ENCODE data around the gene MIOX.

The MIOX gene

GRCh38 chr22:50485221-50486131 is 1.2 kb upstream of the MIOX start:
- peaks cover 17% of the 10 kb centered on the region for H3K27me3 ChIP-seq
- no peaks in the 10 kb centered on the region for H3K9me3 ChIP-seq
- H3K4me1 ChIP-seq: peaks cover 4% of the 10 kb centered on the region
- TF ChIP-seq, protein P1, sequence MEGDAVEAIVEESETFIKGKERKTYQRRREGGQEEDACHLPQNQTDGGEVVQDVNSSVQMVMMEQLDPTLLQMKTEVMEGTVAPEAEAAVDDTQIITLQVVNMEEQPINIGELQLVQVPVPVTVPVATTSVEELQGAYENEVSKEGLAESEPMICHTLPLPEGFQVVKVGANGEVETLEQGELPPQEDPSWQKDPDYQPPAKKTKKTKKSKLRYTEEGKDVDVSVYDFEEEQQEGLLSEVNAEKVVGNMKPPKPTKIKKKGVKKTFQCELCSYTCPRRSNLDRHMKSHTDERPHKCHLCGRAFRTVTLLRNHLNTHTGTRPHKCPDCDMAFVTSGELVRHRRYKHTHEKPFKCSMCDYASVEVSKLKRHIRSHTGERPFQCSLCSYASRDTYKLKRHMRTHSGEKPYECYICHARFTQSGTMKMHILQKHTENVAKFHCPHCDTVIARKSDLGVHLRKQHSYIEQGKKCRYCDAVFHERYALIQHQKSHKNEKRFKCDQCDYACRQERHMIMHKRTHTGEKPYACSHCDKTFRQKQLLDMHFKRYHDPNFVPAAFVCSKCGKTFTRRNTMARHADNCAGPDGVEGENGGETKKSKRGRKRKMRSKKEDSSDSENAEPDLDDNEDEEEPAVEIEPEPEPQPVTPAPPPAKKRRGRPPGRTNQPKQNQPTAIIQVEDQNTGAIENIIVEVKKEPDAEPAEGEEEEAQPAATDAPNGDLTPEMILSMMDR (IDR thresholded peaks at IDR 0.05; ENCODE audit: low read depth, low read length): peak; percentile 15; the same call in 1 of the 2 replicates
- H3K36me3 ChIP-seq: no peaks in the 10 kb centered on the region
- peak; percentile 79 for DNase-seq
- no peak overlapping the region for H3K4me3 ChIP-seq (ENCODE audit: low read depth, low read length)

DNA sequence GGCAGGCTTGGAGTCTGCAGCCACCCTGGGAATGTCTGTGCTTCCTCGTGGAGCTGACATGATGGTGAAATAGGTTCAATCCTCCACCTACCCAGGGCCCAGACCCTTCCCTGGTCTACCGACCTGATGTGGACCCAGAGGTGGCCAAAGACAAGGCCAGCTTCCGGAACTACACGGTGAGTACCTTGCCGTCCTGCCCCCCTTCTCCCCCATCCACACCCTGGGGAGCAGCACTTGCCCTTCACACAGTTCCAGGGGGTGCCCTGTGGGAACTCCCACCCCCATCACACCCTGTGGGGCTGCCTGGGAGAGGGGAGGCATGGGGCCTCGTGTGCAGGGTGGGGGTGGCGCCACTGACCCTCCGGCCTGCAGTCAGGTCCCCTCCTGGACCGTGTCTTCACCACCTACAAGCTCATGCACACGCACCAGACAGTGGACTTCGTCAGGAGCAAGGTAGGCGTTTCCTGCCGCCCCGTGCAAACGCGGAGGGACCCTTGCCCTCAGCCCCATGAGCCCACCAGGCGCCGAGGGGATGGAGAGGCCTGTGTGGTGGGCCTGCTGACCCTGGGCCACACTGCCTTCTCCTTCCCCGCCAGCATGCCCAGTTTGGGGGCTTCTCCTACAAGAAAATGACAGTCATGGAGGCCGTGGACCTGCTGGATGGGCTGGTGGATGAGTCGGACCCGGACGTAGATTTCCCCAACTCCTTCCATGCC is 789 bp downstream of the MIOX start:
- H3K36me3 ChIP-seq: no peaks in the 10 kb centered on the region
- H3K4me3 ChIP-seq (ENCODE audit: low read depth, low read length): no peak overlapping the region
- no peaks in the 10 kb centered on the region for H3K9me3 ChIP-seq
- H3K4me1 ChIP-seq: peaks cover 4% of the 10 kb centered on the region
- TF ChIP-seq, protein P1 (IDR thresholded peaks at IDR 0.05; ENCODE audit: low read depth, low read length): no peak
- peak; percentile 6 for DNase-seq
- no peaks in the 10 kb centered on the region for H3K27me3 ChIP-seq

- Histone ChIP-seq H3K36me3 (no peaks in the 10 kb centered on the region), H3K4me3 (ENCODE audit: low read depth, low read length) (no peak overlapping the region), H3K4me1 (peaks cover 4% of the 10 kb centered on the region), H3K9me3 (no peaks in the 10 kb centered on the region), H3K27me3 (no peaks in the 10 kb centered on the region)
- TF ChIP-seq, protein P1 (IDR thresholded peaks at IDR 0.05; ENCODE audit: low read depth, low read length): no peak
- DNase-seq: no peak
These were observed 1.5 kb downstream of the MIOX start for GRCh38 chr22:50488006-50488677.

DNA sequence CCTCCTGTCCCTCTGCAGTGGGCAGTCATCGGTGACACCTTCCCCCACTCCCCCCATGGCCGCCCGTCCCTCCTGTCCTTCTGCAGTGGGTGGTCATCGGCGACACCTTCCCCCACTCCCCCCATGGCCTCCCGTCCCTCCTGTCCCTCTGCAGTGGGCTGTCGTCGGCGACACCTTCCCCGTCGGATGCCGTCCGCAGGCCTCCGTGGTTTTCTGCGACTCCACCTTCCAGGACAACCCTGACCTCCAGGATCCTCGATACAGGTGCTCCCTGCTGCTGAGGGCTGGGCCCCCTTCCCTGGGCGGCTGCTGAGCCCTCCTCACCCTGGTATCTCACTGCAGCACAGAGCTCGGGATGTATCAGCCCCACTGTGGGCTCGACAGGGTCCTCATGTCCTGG is 2.2 kb downstream of the MIOX start:
- Histone ChIP-seq H3K36me3 (no peaks in the 10 kb centered on the region), H3K4me1 (peaks cover 4% of the 10 kb centered on the region), H3K27me3 (no peaks in the 10 kb centered on the region), H3K9me3 (no peaks in the 10 kb centered on the region), H3K4me3 (ENCODE audit: low read depth, low read length) (no peak overlapping the region)
- no peak for DNase-seq
- TF ChIP-seq, protein P1 (IDR thresholded peaks at IDR 0.05; ENCODE audit: low read depth, low read length): no peak

- no peaks in the 10 kb centered on the region for H3K27me3 ChIP-seq
- peak; percentile 20 for DNase-seq
- no peaks in the 10 kb centered on the region for H3K9me3 ChIP-seq
- no peaks in the 10 kb centered on the region for H3K36me3 ChIP-seq
- TF ChIP-seq, protein P1 (IDR thresholded peaks at IDR 0.05; ENCODE audit: low read depth, low read length): no peak
- no peak overlapping the region for H3K4me3 ChIP-seq (ENCODE audit: low read depth, low read length)
- H3K4me1 ChIP-seq: peaks cover 4% of the 10 kb centered on the region
These were observed 2.9 kb downstream of the MIOX start for GRCh38 chr22:50489363-50490243.

Data from BE2C (cell line).